Right atrium auricular region (tissue), 2 donors: ENCODE results near the gene MRPL43. TPM values are rescaled to one million over a fixed set of nuclear protein-coding genes. Genes with fewer than 3 reads are reported as not detected.

Source experiments
- DNase-seq: peaks from one replicate; pipeline ENCODE4 v3.0.0-alpha.2; 2019; ENCODE audit warnings: low spot score
- H3K27ac ChIP-seq, 2 donors: fragments of 200-600 bp; sonication (generic); 1 replicate in 1 of 2; 2 replicates in 1 of 2; pipeline ENCODE4 v1.5.1; 2016 to 2019
- H3K27me3 ChIP-seq, 2 donors: fragments of 200-600 bp; sonication (generic); one replicate each; pipeline versions ENCODE4 v1.5.1 to v1.6.0; 2017 to 2019
- H3K36me3 ChIP-seq: fragments of 200-600 bp; sonication (generic); one replicate; pipeline ENCODE4 v1.5.1; 2016
- H3K4me1 ChIP-seq, 2 donors: fragments of 200-600 bp; sonication (generic); one replicate each; pipeline versions ENCODE4 v1.5.1 to v1.6.0; 2017 to 2019
- H3K4me3 ChIP-seq, 2 donors: fragments of 200-600 bp; sonication (generic); 1 replicate in 1 of 2; 2 replicates in 1 of 2; pipeline ENCODE4 v1.5.1; 2017 to 2019; ENCODE audit warnings: mild to moderate bottlenecking in 1 of 2, moderate library complexity in 1 of 2
- H3K9me3 ChIP-seq, 2 donors: fragments of 200-600 bp; sonication (generic); one replicate each; pipeline ENCODE4 v1.5.1; 2019
- total RNA-seq, 2 donors: library from RNA; depleted of rRNA; stranded (reverse); fragments of >200 nt; gene quantifications; one replicate each; pipeline ENCODE4 v1.1.0, GENCODE V29; 2016
- TF ChIP-seq, protein P1 (sequence below), 2 donors: fragments of 200-600 bp; sonication (generic); IDR thresholded peaks; one replicate each; pipeline ENCODE4 v1.5.1; 2019; ENCODE audit warnings: antibody characterized with exemption in 2 of 2

The MRPL43 gene
- total RNA-seq, 2 donors from 2014 or later, result 60.1 to 88.4 TPM

DNA sequence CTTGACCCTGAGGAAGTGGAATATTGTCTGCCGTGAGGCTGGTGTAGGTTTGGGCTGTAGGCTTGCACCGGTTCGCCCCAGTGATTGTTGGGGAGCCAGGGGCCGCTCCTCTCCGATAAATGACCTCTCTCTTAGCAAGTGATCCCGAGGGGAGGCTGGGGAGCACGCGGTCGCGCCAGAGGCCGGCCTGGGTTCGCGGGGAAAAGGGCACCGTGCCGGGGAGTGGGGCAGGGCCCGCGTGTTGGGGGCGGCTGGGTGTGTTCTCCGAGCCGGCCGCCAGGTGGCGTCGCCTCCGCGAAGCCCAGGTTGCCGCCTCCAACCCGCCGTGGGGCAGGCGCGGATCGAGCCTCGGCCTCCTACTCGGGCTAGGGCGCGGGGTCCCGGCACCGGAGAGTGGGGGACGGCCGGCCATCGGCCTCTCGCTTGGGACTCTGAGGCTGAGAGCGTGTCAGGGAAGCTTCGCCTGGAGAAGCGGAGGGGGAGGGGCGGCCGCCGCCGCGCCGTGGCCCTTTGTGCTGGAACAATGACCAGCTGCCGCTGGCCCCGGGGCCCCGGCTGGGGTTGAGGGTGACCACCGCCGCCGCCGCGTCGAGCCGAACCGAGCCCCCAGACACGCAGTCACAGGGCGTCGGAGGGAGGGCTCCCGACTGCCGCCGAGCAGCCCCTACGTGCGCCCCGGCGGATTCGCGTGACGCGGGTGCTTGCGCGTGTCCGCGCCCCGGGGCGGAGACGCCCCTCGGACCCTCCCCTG, 11.9 kb upstream of the MRPL43 start:
- Histone ChIP-seq H3K27me3 (no peaks in the 10 kb centered on the region), H3K36me3 (peaks cover 19% of the 10 kb centered on the region), H3K4me1 (peaks cover 0 to 64% of the 10 kb centered on the region in 2 donors), H3K4me3 (peak overlapping the region; percentile 88 to 93), H3K27ac (peak overlapping the region; percentile 99 to 100), H3K9me3 (no peaks in the 10 kb centered on the region)
- TF ChIP-seq, protein P1, sequence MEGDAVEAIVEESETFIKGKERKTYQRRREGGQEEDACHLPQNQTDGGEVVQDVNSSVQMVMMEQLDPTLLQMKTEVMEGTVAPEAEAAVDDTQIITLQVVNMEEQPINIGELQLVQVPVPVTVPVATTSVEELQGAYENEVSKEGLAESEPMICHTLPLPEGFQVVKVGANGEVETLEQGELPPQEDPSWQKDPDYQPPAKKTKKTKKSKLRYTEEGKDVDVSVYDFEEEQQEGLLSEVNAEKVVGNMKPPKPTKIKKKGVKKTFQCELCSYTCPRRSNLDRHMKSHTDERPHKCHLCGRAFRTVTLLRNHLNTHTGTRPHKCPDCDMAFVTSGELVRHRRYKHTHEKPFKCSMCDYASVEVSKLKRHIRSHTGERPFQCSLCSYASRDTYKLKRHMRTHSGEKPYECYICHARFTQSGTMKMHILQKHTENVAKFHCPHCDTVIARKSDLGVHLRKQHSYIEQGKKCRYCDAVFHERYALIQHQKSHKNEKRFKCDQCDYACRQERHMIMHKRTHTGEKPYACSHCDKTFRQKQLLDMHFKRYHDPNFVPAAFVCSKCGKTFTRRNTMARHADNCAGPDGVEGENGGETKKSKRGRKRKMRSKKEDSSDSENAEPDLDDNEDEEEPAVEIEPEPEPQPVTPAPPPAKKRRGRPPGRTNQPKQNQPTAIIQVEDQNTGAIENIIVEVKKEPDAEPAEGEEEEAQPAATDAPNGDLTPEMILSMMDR (IDR thresholded peaks at IDR 0.05), result peak; percentile 98 to 100
- peak; percentile 80 for DNase-seq

DNA sequence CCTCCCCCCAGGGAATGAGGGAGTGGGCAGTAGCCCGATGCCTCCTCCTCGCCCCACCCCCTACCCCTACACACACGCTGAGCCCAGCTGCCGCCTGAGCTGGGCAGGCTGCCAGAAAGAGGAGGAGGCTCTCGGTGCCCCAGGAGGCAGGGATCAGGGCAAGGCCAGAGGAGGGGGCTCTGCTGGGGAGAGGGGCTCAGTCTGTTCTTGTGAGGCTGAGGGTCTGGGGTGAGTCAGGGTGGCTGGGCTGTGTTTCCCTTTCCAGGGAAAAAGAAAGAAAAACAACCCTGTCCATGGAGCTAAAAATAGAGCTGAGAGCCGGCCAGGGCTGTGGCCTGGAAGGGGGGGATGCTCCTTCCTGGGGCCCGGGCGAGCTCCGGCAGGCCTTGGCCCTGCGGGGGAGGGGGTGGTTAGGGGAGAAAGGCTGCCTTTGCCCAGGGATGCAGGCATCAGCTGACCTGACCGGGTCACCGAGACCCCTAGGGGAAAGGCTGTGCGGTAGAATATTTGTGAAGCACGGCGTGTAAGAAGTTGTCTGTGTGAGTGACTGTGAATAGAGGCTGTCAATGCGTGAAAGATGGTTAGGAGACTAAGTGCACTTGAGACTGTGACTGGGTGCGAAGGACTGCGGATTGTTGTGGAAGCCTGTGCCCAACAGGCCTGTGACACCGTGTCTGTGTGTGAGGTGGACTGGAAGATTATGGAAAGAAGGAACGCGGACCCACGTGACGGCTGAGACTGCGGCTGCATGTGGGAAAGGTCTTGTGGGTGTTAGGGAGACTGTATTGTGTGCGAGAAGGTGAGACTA, 11.1 kb upstream of the MRPL43 start:
- no peaks in the 10 kb centered on the region for H3K27me3 ChIP-seq
- peak overlapping the region; percentile 88 to 93 for H3K4me3 ChIP-seq
- TF ChIP-seq, protein P1 (IDR thresholded peaks at IDR 0.05), result no peak
- no peaks in the 10 kb centered on the region for H3K9me3 ChIP-seq
- peaks cover 15% of the 10 kb centered on the region for H3K36me3 ChIP-seq
- peak; percentile 80 for DNase-seq
- H3K27ac ChIP-seq, result peak overlapping the region; percentile 99 to 100
- H3K4me1 ChIP-seq, result peaks cover 0 to 57% of the 10 kb centered on the region in 2 donors

DNA sequence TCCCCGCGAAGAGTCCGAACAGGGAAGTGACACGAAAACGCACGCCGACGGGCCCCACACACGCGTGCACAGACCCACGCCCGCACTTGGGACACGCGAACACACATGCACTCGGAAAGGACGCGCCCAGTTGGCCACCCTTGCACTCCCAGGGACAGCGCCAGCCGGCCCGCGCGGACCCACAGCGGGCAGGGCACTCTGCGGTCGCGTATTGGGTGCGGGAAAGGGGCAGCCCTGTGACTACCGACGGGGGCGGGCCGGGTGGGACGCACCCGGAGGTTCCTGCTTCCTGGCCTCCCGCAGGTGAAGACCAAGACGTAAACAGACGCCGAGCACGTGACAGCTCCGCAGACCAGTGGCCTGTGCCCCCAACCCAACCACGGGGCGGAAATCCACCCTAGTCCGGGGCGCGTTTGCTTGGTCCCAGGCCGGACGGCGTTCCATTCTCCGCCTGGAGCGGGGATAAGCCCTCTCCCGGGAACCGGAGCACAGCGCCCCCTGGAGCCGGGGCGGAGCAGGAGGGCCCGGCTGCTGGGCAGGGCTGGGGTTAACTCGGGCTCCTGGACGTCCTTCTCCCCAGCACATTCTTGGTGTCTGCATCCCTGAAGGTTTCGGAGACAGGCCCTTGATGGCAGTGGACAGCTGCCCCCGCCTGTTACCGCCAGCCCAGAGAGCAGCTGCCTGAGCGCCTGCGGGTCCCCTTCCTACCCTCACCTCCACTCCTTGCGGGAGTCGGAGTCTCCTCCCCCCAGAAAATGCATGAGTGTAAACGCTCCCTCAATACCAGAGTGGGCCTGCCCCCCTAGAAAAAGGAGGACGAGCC, 10.3 kb upstream of the MRPL43 start:
- TF ChIP-seq, protein P1 (IDR thresholded peaks at IDR 0.05), result peak; percentile 94 to 95
- peak; percentile 70 for DNase-seq
- peak overlapping the region; percentile 88 to 93 for H3K4me3 ChIP-seq

DNA sequence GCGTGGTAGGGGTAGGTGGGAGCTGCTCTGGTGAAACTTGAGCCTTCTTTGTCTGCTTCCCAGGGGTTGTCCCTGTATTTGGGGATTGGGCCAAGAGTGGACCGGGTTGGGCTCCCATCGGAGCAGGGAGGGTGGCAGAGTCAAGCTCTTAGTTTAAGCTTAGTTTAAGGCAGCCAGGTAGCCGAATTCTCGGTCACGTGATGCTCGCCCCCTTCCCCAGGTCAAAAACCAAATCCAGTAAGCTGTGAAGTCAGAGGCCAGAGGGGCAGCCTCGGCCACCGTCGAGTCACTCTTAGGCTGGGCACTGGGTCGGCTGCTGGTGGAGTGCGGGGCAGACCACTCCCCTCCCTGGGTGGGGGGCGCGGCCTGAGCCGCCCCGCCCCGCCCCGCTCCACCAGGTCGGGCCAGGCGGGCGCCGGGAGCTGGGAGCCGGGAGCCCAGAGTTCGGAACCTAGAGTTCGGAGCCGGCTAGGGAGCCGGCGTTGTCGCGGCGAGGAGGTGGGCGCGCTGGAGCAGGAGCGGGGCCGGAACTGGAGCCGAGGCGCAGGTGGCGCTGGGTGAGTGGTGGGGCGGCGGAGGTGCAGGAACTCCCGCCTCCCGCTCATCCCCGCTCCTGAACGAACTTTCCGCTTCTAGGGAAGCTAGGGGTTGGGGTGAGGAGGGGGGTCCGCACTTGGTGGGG, 9.5 kb upstream of the MRPL43 start:
- H3K27ac ChIP-seq, result peak overlapping the region; percentile 99 to 100
- TF ChIP-seq, protein P1 (IDR thresholded peaks at IDR 0.05), result no peak
- peaks cover 0 to 45% of the 10 kb centered on the region in 2 donors for H3K4me1 ChIP-seq
- peaks cover 9% of the 10 kb centered on the region for H3K36me3 ChIP-seq
- peak overlapping the region; percentile 88 to 93 for H3K4me3 ChIP-seq
- no peaks in the 10 kb centered on the region for H3K27me3 ChIP-seq
- H3K9me3 ChIP-seq, result no peaks in the 10 kb centered on the region
- no peak for DNase-seq

More for the DNA sequence above, 10.3 kb upstream of the MRPL43 start:
- peaks cover 0 to 53% of the 10 kb centered on the region in 2 donors for H3K4me1 ChIP-seq
- H3K27me3 ChIP-seq, result no peaks in the 10 kb centered on the region
- peak overlapping the region; percentile 99 to 100 for H3K27ac ChIP-seq
- H3K36me3 ChIP-seq, result peaks cover 11% of the 10 kb centered on the region
- no peaks in the 10 kb centered on the region for H3K9me3 ChIP-seq

DNA sequence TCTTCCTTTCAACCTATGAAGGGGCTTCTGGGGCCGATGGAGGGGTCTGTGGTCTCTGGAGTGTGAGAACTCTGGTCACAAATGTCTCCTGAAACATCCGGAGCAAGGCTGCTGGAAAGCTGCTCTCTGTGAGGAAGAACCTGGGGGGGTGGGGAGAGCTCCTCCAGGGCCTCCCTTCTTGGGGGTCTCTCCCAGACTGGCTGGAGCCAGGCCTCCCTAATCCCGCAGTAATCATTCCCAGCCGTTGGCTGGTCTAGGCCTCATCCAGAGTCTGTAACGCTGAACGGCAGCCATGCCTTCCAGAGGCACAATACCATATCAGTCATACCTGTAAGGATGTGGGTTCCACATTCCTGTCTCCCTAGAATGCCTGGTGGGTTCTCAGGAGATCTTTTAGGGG, 7.9 kb upstream of the MRPL43 start:
- TF ChIP-seq, protein P1 (IDR thresholded peaks at IDR 0.05), result no peak

More for the DNA sequence above, 7.9 kb upstream of the MRPL43 start:
- Histone ChIP-seq H3K4me1 (peaks cover 0 to 29% of the 10 kb centered on the region in 2 donors), H3K4me3 (no peak overlapping the region), H3K27me3 (no peaks in the 10 kb centered on the region), H3K9me3 (no peaks in the 10 kb centered on the region), H3K27ac (no peak overlapping the region), H3K36me3 (peaks cover 25% of the 10 kb centered on the region)
- DNase-seq, result no peak
